Measurements from ENCODE around the gene CRYBG3. TPM values are rescaled to one million over a fixed set of nuclear protein-coding genes. Genes with fewer than 3 reads are reported as not detected.

Gene CRYBG3
- total RNA-seq, 1 donor from 2014 or later, result 6.0 TPM

DNA sequence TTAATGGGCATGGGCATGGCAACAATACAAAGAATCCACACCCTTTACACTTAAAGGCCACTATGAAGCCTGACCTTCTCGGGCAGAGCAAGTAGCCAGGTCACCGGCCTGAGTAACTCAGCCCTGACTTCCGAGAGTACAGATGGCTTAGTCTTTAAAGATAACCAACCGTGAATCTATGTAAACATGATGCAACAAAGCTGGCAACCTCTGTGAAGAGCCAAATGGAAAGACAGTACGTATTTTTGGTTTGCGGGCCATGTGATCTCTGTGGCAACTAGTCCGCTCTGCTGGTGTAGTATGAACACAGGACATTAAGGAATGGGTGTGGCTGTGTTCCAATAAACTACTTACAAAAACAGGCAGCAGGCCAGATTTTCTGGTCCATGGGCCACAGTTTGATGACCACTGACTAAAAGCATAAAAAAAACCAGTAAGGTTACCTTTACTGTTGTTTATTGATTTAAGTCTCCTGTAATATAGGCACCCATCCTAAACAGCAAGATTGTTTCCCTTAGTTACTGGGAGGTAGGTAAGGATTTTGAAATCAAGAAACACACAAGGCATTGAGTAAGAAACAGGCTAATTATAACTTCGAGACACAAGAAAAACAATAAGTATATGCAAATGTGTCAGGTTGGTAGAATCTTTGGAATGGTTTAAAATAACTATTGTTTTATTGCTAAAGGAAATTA lies 136.0 kb downstream of the CRYBG3 start:
- H3K27ac Mint-ChIP-seq, result no peak overlapping the region
- no peaks in the 10 kb centered on the region for H3K9me3 Mint-ChIP-seq (ENCODE audit: low read depth)
- peaks cover 4% of the 10 kb centered on the region for H3K4me1 Mint-ChIP-seq (ENCODE audit: low read depth)
- H3K4me3 Mint-ChIP-seq (ENCODE audit: low read depth), result no peak overlapping the region
- DNase-seq (ENCODE audit: low spot score, unreplicated experiment), result no peak
- peaks cover 8% of the 10 kb centered on the region for H3K27me3 Mint-ChIP-seq
- peaks cover 9% of the 10 kb centered on the region for H3K36me3 Mint-ChIP-seq (ENCODE audit: insufficient read depth)
- TF ChIP-seq, protein P1, sequence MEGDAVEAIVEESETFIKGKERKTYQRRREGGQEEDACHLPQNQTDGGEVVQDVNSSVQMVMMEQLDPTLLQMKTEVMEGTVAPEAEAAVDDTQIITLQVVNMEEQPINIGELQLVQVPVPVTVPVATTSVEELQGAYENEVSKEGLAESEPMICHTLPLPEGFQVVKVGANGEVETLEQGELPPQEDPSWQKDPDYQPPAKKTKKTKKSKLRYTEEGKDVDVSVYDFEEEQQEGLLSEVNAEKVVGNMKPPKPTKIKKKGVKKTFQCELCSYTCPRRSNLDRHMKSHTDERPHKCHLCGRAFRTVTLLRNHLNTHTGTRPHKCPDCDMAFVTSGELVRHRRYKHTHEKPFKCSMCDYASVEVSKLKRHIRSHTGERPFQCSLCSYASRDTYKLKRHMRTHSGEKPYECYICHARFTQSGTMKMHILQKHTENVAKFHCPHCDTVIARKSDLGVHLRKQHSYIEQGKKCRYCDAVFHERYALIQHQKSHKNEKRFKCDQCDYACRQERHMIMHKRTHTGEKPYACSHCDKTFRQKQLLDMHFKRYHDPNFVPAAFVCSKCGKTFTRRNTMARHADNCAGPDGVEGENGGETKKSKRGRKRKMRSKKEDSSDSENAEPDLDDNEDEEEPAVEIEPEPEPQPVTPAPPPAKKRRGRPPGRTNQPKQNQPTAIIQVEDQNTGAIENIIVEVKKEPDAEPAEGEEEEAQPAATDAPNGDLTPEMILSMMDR (IDR thresholded peaks at IDR 0.05; ENCODE audit: unreplicated experiment), result no peak

DNA sequence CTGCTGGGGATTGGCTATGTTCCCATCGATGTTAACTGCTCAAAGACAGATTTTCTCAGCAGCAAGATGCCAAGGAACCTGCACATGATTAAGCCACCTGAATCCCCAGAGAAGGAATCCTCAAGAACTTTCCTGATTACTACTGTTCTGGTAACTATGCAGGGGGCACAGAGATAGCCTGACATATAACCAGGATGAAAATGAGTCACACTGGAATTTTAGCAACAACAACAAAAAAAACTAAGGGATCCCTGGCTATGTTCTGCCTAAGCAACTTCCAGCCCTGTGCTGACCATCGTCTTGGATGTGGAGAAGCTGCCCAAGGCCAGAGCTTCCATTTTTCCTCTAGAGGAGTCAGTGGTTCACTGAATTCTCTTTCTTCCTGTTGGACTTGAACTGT lies 136.6 kb downstream of the CRYBG3 start:
- H3K36me3 Mint-ChIP-seq (ENCODE audit: insufficient read depth), result peaks cover 4% of the 10 kb centered on the region
- H3K27ac Mint-ChIP-seq, result no peak overlapping the region
- H3K9me3 Mint-ChIP-seq (ENCODE audit: low read depth), result no peaks in the 10 kb centered on the region
- TF ChIP-seq, protein P1 (IDR thresholded peaks at IDR 0.05; ENCODE audit: unreplicated experiment), result no peak
- DNase-seq (ENCODE audit: low spot score, unreplicated experiment), result no peak
- H3K4me1 Mint-ChIP-seq (ENCODE audit: low read depth), result peaks cover 4% of the 10 kb centered on the region
- H3K4me3 Mint-ChIP-seq (ENCODE audit: low read depth), result no peak overlapping the region
- H3K27me3 Mint-ChIP-seq, result peaks cover 8% of the 10 kb centered on the region

DNA sequence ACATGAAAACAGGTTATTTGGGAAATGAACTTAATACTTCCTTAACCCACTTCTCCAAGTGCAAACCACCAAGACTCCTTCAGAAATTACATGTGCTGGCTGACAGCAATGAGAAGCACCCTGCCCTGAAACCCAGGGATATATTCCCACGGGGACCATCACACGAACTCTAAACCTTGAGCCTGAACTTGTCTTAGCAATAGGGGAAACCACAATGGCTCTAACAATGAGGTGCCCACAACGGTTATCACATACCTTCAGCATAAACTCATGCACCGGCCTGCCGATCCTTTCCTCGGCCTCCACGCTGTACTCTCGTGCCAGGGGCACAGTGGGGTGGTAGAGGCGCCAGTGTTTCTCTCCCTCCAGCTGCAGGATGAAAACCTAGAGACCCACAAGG lies 137.0 kb downstream of the CRYBG3 start:
- Mint-ChIP-seq H3K4me1 (ENCODE audit: low read depth) (peaks cover 5% of the 10 kb centered on the region), H3K27me3 (peaks cover 12% of the 10 kb centered on the region), H3K27ac (no peak overlapping the region), H3K9me3 (ENCODE audit: low read depth) (no peaks in the 10 kb centered on the region), H3K36me3 (ENCODE audit: insufficient read depth) (peaks cover 4% of the 10 kb centered on the region), H3K4me3 (ENCODE audit: low read depth) (no peak overlapping the region)
- no peak for DNase-seq (ENCODE audit: low spot score, unreplicated experiment)
- TF ChIP-seq, protein P1 (IDR thresholded peaks at IDR 0.05; ENCODE audit: unreplicated experiment), result no peak

DNA sequence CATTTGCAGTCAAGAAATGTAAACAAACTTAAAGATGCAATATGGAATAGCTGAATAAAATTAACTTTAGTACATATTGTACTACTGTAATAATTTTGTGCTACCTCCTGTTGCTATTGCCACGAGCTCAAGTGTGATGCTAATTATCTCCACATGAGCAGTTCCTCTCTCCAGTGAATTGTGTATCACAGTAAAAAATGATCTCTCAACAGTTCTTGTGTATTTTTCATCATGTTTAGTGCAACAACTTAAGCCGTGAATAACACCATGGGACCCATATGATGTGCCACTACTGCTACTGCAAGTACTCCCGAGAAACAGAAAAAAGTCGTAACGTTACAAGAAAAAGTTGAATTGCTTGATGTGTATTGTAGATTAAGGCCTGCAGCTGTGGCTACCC lies 138.1 kb downstream of the CRYBG3 start:
- Mint-ChIP-seq H3K27ac (no peak overlapping the region), H3K27me3 (peaks cover 12% of the 10 kb centered on the region), H3K9me3 (ENCODE audit: low read depth) (no peaks in the 10 kb centered on the region), H3K36me3 (ENCODE audit: insufficient read depth) (peaks cover 1% of the 10 kb centered on the region), H3K4me3 (ENCODE audit: low read depth) (no peak overlapping the region), H3K4me1 (ENCODE audit: low read depth) (peaks cover 8% of the 10 kb centered on the region)
- TF ChIP-seq, protein P1 (IDR thresholded peaks at IDR 0.05; ENCODE audit: unreplicated experiment), result no peak
- DNase-seq (ENCODE audit: low spot score, unreplicated experiment), result no peak

DNA sequence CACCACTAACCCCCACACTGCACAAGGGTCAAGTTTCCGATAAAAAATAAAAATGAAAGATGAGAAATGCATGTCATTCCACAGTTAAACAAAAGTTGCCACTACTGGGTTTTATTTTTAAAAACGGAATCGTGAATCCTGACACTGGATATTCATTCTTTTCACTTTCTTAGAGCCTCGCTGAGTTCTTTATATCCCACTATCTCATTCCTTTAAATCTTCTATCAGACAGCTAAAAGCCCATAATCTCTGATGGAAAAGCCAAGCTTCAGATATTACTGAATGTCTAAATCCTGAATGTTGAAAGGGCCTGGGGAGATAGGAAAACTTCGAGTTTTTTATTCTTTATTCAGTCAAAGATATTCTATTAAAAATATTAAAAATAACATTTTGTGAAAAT lies 138.7 kb downstream of the CRYBG3 start:
- DNase-seq (ENCODE audit: low spot score, unreplicated experiment), result no peak
- peaks cover 1% of the 10 kb centered on the region for H3K36me3 Mint-ChIP-seq (ENCODE audit: insufficient read depth)
- no peak overlapping the region for H3K4me3 Mint-ChIP-seq (ENCODE audit: low read depth)
- peaks cover 8% of the 10 kb centered on the region for H3K4me1 Mint-ChIP-seq (ENCODE audit: low read depth)
- TF ChIP-seq, protein P1 (IDR thresholded peaks at IDR 0.05; ENCODE audit: unreplicated experiment), result no peak
- H3K27me3 Mint-ChIP-seq, result peaks cover 12% of the 10 kb centered on the region
- no peaks in the 10 kb centered on the region for H3K9me3 Mint-ChIP-seq (ENCODE audit: low read depth)
- no peak overlapping the region for H3K27ac Mint-ChIP-seq
